Testis (tissue), 2 donors: ENCODE results near the gene TACSTD2.

Experiments
- POLR2A ChIP-seq: fragments of 450-650 bp; IDR thresholded peaks from one replicate; pipeline ENCODE4 v1.6.1; 2017; ENCODE audit warnings: antibody characterized with exemption, mild to moderate bottlenecking, moderate library complexity
- TF ChIP-seq, protein P1 (sequence below), 3 experiments: fragments of 450-650 bp in 2 of 3; fragments of 200-600 bp in 1 of 3; sonication (generic) in 1 of 3; IDR thresholded peaks; one replicate each; pipeline ENCODE4 v1.5.1; 2016 to 2019; ENCODE audit warnings: antibody characterized with exemption in 3 of 3, mild to moderate bottlenecking in 2 of 3, moderate library complexity in 1 of 3

DNA sequence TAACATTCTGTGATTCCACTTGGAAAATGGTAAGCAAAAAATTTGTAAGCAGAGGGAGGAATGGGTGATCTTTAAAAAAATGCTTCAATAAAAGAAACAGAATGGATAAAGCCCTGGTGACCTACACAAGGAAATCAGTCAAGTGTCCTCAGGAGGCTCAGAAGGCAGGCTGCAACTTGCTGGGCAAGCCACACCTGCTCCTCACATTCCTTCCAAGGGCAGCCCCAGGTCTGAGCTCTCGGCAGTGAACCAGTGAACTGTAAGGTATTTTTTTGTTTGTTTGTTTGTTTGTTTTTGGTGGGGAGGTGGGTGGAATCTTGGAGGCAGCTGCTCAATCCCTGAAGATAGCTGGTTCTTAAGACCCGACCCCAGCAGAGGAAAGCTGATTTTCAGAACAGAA, 4.4 kb downstream of the TACSTD2 start:
- no peak for TF ChIP-seq POLR2A
- TF ChIP-seq, protein P1, sequence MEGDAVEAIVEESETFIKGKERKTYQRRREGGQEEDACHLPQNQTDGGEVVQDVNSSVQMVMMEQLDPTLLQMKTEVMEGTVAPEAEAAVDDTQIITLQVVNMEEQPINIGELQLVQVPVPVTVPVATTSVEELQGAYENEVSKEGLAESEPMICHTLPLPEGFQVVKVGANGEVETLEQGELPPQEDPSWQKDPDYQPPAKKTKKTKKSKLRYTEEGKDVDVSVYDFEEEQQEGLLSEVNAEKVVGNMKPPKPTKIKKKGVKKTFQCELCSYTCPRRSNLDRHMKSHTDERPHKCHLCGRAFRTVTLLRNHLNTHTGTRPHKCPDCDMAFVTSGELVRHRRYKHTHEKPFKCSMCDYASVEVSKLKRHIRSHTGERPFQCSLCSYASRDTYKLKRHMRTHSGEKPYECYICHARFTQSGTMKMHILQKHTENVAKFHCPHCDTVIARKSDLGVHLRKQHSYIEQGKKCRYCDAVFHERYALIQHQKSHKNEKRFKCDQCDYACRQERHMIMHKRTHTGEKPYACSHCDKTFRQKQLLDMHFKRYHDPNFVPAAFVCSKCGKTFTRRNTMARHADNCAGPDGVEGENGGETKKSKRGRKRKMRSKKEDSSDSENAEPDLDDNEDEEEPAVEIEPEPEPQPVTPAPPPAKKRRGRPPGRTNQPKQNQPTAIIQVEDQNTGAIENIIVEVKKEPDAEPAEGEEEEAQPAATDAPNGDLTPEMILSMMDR (IDR thresholded peaks at IDR 0.05), result no peak
